Measurements from ENCODE around the gene UBAP2L. TPM values are rescaled to one million over a fixed set of nuclear protein-coding genes. Genes with fewer than 3 reads are reported as not detected.

The UBAP2L gene
- total RNA-seq, 1 donor from 2014 or later = 61.7 TPM

- Histone ChIP-seq H3K36me3 (ENCODE audit: control insufficient read depth, insufficient read depth, low read length) (peaks cover 3% of the 10 kb centered on the region), H3K27me3 (ENCODE audit: control insufficient read depth, insufficient read depth, low read length) (no peaks in the 10 kb centered on the region)
- TF ChIP-seq CTCF (IDR thresholded peaks at IDR 0.05; ENCODE audit: insufficient read depth, low read length, poor library complexity, severe bottlenecking) = no peak
These were observed 16.1 kb downstream of the UBAP2L start for GRCh38 chr1:154236855-154237254.

GRCh38 chr1:154237435-154237834, 16.7 kb downstream of the UBAP2L start:
- no peaks in the 10 kb centered on the region for H3K27me3 ChIP-seq (ENCODE audit: control insufficient read depth, insufficient read depth, low read length)
- no peak for DNase-seq (ENCODE audit: low read depth)
- H3K4me3 ChIP-seq (ENCODE audit: low read depth, low read length) = no peak overlapping the region
- H3K36me3 ChIP-seq (ENCODE audit: control insufficient read depth, insufficient read depth, low read length) = peaks cover 3% of the 10 kb centered on the region
- no peak for TF ChIP-seq CTCF (IDR thresholded peaks at IDR 0.05; ENCODE audit: insufficient read depth, low read length, poor library complexity, severe bottlenecking)

More at GRCh38 chr1:154236855-154237254, 16.1 kb downstream of the UBAP2L start:
- no peak overlapping the region for H3K4me3 ChIP-seq (ENCODE audit: low read depth, low read length)
- no peak for DNase-seq (ENCODE audit: low read depth)

- Histone ChIP-seq H3K27me3 (ENCODE audit: control insufficient read depth, insufficient read depth, low read length) (no peaks in the 10 kb centered on the region), H3K4me3 (ENCODE audit: low read depth, low read length) (no peak overlapping the region), H3K36me3 (ENCODE audit: control insufficient read depth, insufficient read depth, low read length) (peaks cover 3% of the 10 kb centered on the region)
- TF ChIP-seq CTCF (IDR thresholded peaks at IDR 0.05; ENCODE audit: insufficient read depth, low read length, poor library complexity, severe bottlenecking) = no peak
- no peak for DNase-seq (ENCODE audit: low read depth)
These were observed 17.2 kb downstream of the UBAP2L start for GRCh38 chr1:154237880-154238506.

- no peak for TF ChIP-seq CTCF (IDR thresholded peaks at IDR 0.05; ENCODE audit: insufficient read depth, low read length, poor library complexity, severe bottlenecking)
- Histone ChIP-seq H3K27me3 (ENCODE audit: control insufficient read depth, insufficient read depth, low read length) (no peaks in the 10 kb centered on the region), H3K36me3 (ENCODE audit: control insufficient read depth, insufficient read depth, low read length) (peaks cover 3% of the 10 kb centered on the region), H3K4me3 (ENCODE audit: low read depth, low read length) (no peak overlapping the region)
- DNase-seq (ENCODE audit: low read depth) = no peak
These were observed 18.7 kb downstream of the UBAP2L start for GRCh38 chr1:154239491-154239890.

GRCh38 chr1:154240294-154240833, 19.6 kb downstream of the UBAP2L start:
- Histone ChIP-seq H3K27me3 (ENCODE audit: control insufficient read depth, insufficient read depth, low read length) (no peaks in the 10 kb centered on the region), H3K4me3 (ENCODE audit: low read depth, low read length) (no peak overlapping the region), H3K36me3 (ENCODE audit: control insufficient read depth, insufficient read depth, low read length) (peaks cover 2% of the 10 kb centered on the region)
- DNase-seq (ENCODE audit: low read depth) = no peak
- TF ChIP-seq CTCF (IDR thresholded peaks at IDR 0.05; ENCODE audit: insufficient read depth, low read length, poor library complexity, severe bottlenecking) = no peak

Measured in kidney epithelial cell (primary cell).